Natural killer cell (primary cell): ENCODE measurements around the gene ZNF124. TPM values are rescaled to one million over a fixed set of nuclear protein-coding genes. Genes with fewer than 3 reads are reported as not detected.

Experiments
- ATAC-seq, 3 donors: fragments of 150-1000 bp in 2 of 3; fragments of 200-7000 bp in 1 of 3; cut with Tn5 transposase; 1 replicate in 1 of 3; 2 replicates in 2 of 3; pipeline ENCODE4 v1.10.0; 2021; ENCODE audit warnings: mild to moderate bottlenecking in 2 of 3, moderate library complexity in 2 of 3
- DNase-seq, 2 donors: peaks; one replicate each; pipeline versions ENCODE4 v3.0.0 to v3.0.0-alpha.2; 2013 to 2021; ENCODE audit warnings: mixed read lengths in 1 of 2
- H3K27ac ChIP-seq: one replicate; pipeline ENCODE4 v1.5.1; 2013; ENCODE audit warnings: mild to moderate bottlenecking, low read length
- H3K27me3 ChIP-seq: one replicate; pipeline ENCODE4 v1.6.1; 2013; ENCODE audit warnings: low read length; ENCODE audit not compliant: control insufficient read depth, insufficient read depth
- H3K36me3 ChIP-seq: one replicate; pipeline ENCODE4 v1.6.1; 2013; ENCODE audit warnings: low read length; ENCODE audit not compliant: control insufficient read depth, insufficient read depth
- H3K4me1 ChIP-seq: one replicate; pipeline ENCODE4 v1.6.1; 2013; ENCODE audit warnings: low read length; ENCODE audit not compliant: control insufficient read depth, insufficient read depth
- H3K4me3 ChIP-seq: one replicate; pipeline ENCODE4 v1.5.1; 2013; ENCODE audit warnings: low read length
- H3K9me3 ChIP-seq: one replicate; pipeline ENCODE4 v1.6.1; 2013; ENCODE audit warnings: low read length; ENCODE audit not compliant: control insufficient read depth, insufficient read depth
- H3K27ac Mint-ChIP-seq, 2 donors: one replicate each; pipeline ENCODE4 v1.8.0; 2022; ENCODE audit warnings: mild to moderate bottlenecking in 2 of 2, mixed read lengths in 2 of 2, moderate library complexity in 1 of 2
- H3K27me3 Mint-ChIP-seq, 2 donors: one replicate each; pipeline ENCODE4 v1.8.0; 2022; ENCODE audit warnings: low read depth in 2 of 2, mixed read lengths in 2 of 2
- H3K36me3 Mint-ChIP-seq: one replicate; pipeline ENCODE4 v1.8.0; 2022; ENCODE audit warnings: mixed read lengths
- H3K4me1 Mint-ChIP-seq, 2 donors: one replicate each; pipeline ENCODE4 v1.8.0; 2022; ENCODE audit warnings: mixed read lengths in 2 of 2
- H3K4me3 Mint-ChIP-seq: one replicate; pipeline ENCODE4 v1.8.0; 2022; ENCODE audit warnings: mild to moderate bottlenecking, moderate library complexity, mixed read lengths
- H3K9me3 Mint-ChIP-seq, 2 donors: one replicate each; pipeline ENCODE4 v1.8.0; 2022; ENCODE audit warnings: mixed read lengths in 2 of 2
- WGBS: methylation state at CpG from one replicate; pipeline ENCODE4 v1.1.7; 2013; ENCODE audit warnings: missing lambda C conversion rate; ENCODE audit not compliant: insufficient coverage; 5-methylcytosine and 5-hydroxymethylcytosine counted together
- intact Hi-C: fragments of 100-400 bp; cut with micrococcal nuclease; formaldehyde crosslinking; loops from one replicate; pipeline ENCODE4 v1.14.2; 2022
- total RNA-seq, 4 donors: library from RNA; stranded (reverse); fragments of 120-200 nt in 1 of 4; gene quantifications; one replicate each; pipeline versions ENCODE4 v1.2.3 to v1.2.4, GENCODE V29; 2013 to 2022
- TF ChIP-seq, protein P1 (sequence below): fragments of 200-600 bp; IDR thresholded peaks from one replicate; pipeline ENCODE4 v1.8.0; 2022; ENCODE audit warnings: antibody characterized with exemption

The ZNF124 gene
- total RNA-seq, 3 donors from 2014 or later (not counting 1 experiment from before 2014, with no cell fraction given) = 22.0 to 50.6 (median 31.2) TPM

DNA sequence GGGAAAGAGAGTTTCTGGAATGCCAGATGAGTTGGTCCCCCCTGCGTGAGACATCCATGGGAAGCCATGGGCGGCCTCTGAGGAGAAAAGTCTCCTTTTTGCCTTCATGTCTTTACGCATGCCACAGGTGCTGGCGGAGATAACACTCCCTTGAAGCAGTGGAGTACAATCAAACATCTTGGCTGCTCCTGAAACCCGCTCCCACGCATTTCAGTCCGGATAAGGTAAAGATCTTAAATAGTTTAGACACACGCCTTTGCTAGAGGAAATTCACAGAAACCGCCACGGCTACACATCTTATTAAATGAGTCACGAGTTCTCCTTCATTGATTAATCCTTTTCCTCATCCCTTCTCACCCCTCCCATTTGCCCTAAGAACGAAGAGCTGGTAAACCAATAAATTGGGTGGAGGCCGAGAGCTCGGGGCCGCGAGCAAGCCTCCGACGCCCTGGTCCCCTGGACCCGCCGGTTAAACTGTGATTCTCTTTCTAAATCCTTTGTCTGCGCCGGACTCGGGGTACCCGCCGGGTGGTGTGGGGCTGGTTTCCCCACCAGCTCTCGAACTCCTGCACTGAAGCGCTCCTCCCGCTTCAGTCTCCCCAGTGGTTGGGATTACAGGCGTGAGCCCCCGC is 61.1 kb downstream of the ZNF124 start:
- Mint-ChIP-seq H3K27ac (no peak overlapping the region), H3K4me1 (peaks cover 7 to 10% of the 10 kb centered on the region in 2 donors), H3K27me3 (peaks cover 39 to 41% of the 10 kb centered on the region in 2 donors), H3K36me3 (no peaks in the 10 kb centered on the region), H3K9me3 (no peaks in the 10 kb centered on the region), H3K4me3 (peak overlapping the region; percentile 80)
- H3K9me3 ChIP-seq = no peaks in the 10 kb centered on the region
- H3K36me3 ChIP-seq = no peaks in the 10 kb centered on the region
- H3K27ac ChIP-seq = no peak overlapping the region
- TF ChIP-seq, protein P1, sequence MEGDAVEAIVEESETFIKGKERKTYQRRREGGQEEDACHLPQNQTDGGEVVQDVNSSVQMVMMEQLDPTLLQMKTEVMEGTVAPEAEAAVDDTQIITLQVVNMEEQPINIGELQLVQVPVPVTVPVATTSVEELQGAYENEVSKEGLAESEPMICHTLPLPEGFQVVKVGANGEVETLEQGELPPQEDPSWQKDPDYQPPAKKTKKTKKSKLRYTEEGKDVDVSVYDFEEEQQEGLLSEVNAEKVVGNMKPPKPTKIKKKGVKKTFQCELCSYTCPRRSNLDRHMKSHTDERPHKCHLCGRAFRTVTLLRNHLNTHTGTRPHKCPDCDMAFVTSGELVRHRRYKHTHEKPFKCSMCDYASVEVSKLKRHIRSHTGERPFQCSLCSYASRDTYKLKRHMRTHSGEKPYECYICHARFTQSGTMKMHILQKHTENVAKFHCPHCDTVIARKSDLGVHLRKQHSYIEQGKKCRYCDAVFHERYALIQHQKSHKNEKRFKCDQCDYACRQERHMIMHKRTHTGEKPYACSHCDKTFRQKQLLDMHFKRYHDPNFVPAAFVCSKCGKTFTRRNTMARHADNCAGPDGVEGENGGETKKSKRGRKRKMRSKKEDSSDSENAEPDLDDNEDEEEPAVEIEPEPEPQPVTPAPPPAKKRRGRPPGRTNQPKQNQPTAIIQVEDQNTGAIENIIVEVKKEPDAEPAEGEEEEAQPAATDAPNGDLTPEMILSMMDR = no peak
- H3K4me3 ChIP-seq = peak overlapping the region; percentile 2
- WGBS = 20% methylated on average over 30 of the region's 30 CpGs
- peaks cover 16% of the 10 kb centered on the region for H3K4me1 ChIP-seq
- intact Hi-C loops = loop anchor here (5.0 kb wide), 1 partner anchor 422 kb away; no protein-coding TSS in a partner anchor
- ATAC-seq = peak in 2 of 3 donors; percentile 4 to 45
- H3K27me3 ChIP-seq = peaks cover 27% of the 10 kb centered on the region
- peak in 1 of 2 donors; percentile 32 for DNase-seq

DNA sequence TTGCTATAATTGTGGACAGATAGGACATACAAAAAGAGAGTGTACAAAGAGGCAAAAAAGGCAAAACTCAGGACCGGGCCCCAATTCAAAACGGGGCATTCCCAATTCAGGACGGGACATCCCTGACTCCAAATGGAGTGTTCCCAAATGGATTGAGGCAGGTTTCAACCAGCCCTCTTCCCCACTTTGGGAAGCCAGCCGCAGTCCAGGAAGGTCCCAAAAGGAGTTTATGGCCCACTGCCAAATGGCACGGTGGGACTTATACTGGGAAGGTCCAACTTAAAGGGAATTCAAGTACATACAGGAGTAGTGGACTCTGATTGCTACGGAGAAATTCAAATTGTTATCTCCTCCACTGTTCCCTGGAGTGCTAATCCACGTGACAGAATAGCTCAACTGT is 64.1 kb downstream of the ZNF124 start:
- WGBS = 91% methylated on average over 7 of the region's 7 CpGs
- peaks cover 17 to 19% of the 10 kb centered on the region in 2 donors for H3K4me1 Mint-ChIP-seq
- TF ChIP-seq, protein P1 = no peak
- ATAC-seq = no peak
- no peak overlapping the region for H3K4me3 Mint-ChIP-seq
- Histone ChIP-seq H3K4me1 (peaks cover 36% of the 10 kb centered on the region), H3K27ac (no peak overlapping the region), H3K36me3 (no peaks in the 10 kb centered on the region), H3K9me3 (peaks cover 8% of the 10 kb centered on the region), H3K4me3 (no peak overlapping the region), H3K27me3 (peaks cover 27% of the 10 kb centered on the region)
- DNase-seq = no peak
- peaks cover 0 to 3% of the 10 kb centered on the region in 2 donors for H3K9me3 Mint-ChIP-seq
- H3K27me3 Mint-ChIP-seq = peaks cover 42 to 47% of the 10 kb centered on the region in 2 donors
- intact Hi-C loops = no loop called here
- H3K36me3 Mint-ChIP-seq = peaks cover 6% of the 10 kb centered on the region
- H3K27ac Mint-ChIP-seq = no peak overlapping the region

DNA sequence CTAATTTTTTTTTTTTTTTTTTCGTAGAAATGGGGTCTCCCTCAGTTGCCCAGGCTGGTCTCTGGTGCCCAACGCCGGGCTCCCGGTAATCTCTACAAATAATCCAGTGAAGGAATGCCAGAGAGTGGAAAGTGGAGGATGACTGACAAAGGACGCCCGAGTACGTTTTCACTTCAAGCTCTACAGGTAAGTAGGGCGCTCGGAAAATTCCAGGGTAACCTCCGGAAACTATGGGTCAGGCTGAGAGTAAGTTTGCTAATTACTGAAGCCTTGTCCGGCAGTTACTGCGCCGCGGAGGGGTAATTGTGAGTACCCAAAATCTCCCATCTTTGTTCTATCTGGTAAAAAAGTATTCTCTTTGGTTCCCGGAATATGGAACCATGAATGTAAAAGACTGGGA is 65.9 kb downstream of the ZNF124 start:
- Histone ChIP-seq H3K9me3 (peaks cover 11% of the 10 kb centered on the region), H3K27ac (no peak overlapping the region), H3K27me3 (peaks cover 19% of the 10 kb centered on the region), H3K36me3 (peaks cover 12% of the 10 kb centered on the region), H3K4me3 (no peak overlapping the region), H3K4me1 (peaks cover 26% of the 10 kb centered on the region)
- Mint-ChIP-seq H3K9me3 (peaks cover 2 to 3% of the 10 kb centered on the region in 2 donors), H3K27me3 (peaks cover 39 to 46% of the 10 kb centered on the region in 2 donors), H3K27ac (no peak overlapping the region), H3K4me3 (peak overlapping the region; percentile 42), H3K4me1 (peaks cover 22 to 23% of the 10 kb centered on the region in 2 donors), H3K36me3 (peaks cover 23% of the 10 kb centered on the region)
- no peak for DNase-seq
- intact Hi-C loops = loop anchor here (2.0 kb wide), 2 partner anchors 27 to 105 kb away; partner anchors contain the start of gene ZNF670
- TF ChIP-seq, protein P1 = no peak
- no peak for ATAC-seq
- WGBS = 97% methylated on average over 14 of the region's 15 CpGs

Other genes starting within 250 kb of the ZNF124 start
- gene AHCTF1, start 240.1 kb downstream of the ZNF124 start, total RNA-seq = 10 to 100 TPM; 46.5 to 50.2 (median 47.4) TPM
- gene ZNF695, start 164.0 kb downstream of the ZNF124 start, total RNA-seq = under 1 TPM in 2 of 3 donors, not detected in 1; 0.10 to 0.57 TPM
- gene ZNF670, start 93.2 kb downstream of the ZNF124 start, total RNA-seq = under 1 TPM; 0.35 to 0.95 (median 0.45) TPM
- 10 to 100 TPM; 16.2 to 18.3 (median 17.0) TPM for gene ZNF669, start 67.7 kb downstream of the ZNF124 start, total RNA-seq
- gene VN1R5, start 84.1 kb upstream of the ZNF124 start, total RNA-seq = not detected
- 10 to 100 TPM; 25.6 to 33.0 (median 27.9) TPM for gene ZNF496, start 159.8 kb upstream of the ZNF124 start, total RNA-seq
- gene NLRP3, start 244.2 kb upstream of the ZNF124 start, total RNA-seq = 10 to 100 TPM; 11.3 to 34.1 (median 11.7) TPM